Natural killer cell treated with Interleukin-12 subunit alpha and Interleukin-12 subunit beta and Interleukin-15 and Interleukin-18, amount 100 ng/mL, for 72 hours (primary cell): ENCODE measurements around the gene PPP3R2. TPM values are rescaled to one million over a fixed set of nuclear protein-coding genes. Genes with fewer than 3 reads are reported as not detected.
"Not testable (repeated sequence)": the region's sequence is repeated elsewhere in the genome, so short reads cannot be mapped to it uniquely, and the experiment has no call there.

ENCODE experiments used
- ATAC-seq, 2 donors: fragments of 150-1000 bp; cut with Tn5 transposase in 1 of 2; sonication (Bioruptor Pico), chemical (Tn5 transposase) in 1 of 2; 2 replicates each; pipeline ENCODE4 v1.10.0; 2021
- DNase-seq: peaks from one replicate; pipeline ENCODE4 v3.0.0; 2022; ENCODE audit warnings: low spot score
- H3K27ac Mint-ChIP-seq, 2 donors: 1 replicate in 1 of 2; 2 replicates in 1 of 2; pipeline ENCODE4 v1.8.0; 2022; ENCODE audit warnings: mixed read lengths in 2 of 2, mild to moderate bottlenecking in 1 of 2, moderate library complexity in 1 of 2
- H3K27me3 Mint-ChIP-seq, 2 donors: 1 replicate in 1 of 2; 2 replicates in 1 of 2; pipeline ENCODE4 v1.8.0; 2022; ENCODE audit warnings: mixed read lengths in 2 of 2
- H3K36me3 Mint-ChIP-seq: one replicate; pipeline ENCODE4 v1.8.0; 2022; ENCODE audit warnings: mixed read lengths
- H3K4me1 Mint-ChIP-seq, 2 donors: 1 replicate in 1 of 2; 2 replicates in 1 of 2; pipeline ENCODE4 v1.8.0; 2022; ENCODE audit warnings: low read depth in 2 of 2, mixed read lengths in 2 of 2, mild to moderate bottlenecking in 1 of 2
- H3K4me3 Mint-ChIP-seq: one replicate; pipeline ENCODE4 v1.8.0; 2022; ENCODE audit warnings: mixed read lengths
- H3K9me3 Mint-ChIP-seq: 2 replicates; pipeline ENCODE4 v1.8.0; 2022; ENCODE audit warnings: mixed read lengths
- total RNA-seq, 2 donors: library from RNA; stranded (reverse); gene quantifications; one replicate each; pipeline ENCODE4 v1.2.3, GENCODE V29; 2022

PPP3R2 gene
- total RNA-seq, 2 donors from 2014 or later: not detected

DNA sequence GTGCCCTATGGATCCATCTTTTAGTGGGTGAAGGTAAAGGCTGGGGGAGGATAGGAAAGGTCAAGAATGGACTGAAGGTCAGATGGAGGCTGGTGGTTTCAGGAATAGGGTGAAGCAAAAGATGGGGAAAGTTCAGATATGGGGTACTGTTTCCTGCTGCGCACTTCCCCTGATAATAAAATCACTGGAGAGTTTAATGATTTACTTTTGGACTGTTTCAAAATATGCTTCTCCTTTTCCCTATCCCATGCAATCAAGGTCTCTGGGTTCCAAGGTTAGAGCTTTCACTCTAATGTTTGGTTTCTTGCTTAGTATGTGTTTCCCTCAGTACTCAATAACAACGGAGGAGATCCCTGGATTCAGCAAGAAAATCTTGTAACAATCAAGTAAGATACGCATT, 10.8 kb upstream of the PPP3R2 start:
- no peak for DNase-seq
- ATAC-seq: no peak
- Mint-ChIP-seq H3K27me3 (peaks cover 14 to 29% of the 10 kb centered on the region in 2 donors), H3K9me3 (no peaks in the 10 kb centered on the region), H3K27ac (no peak overlapping the region), H3K4me1 (no peaks in the 10 kb centered on the region), H3K4me3 (no peak overlapping the region), H3K36me3 (no peaks in the 10 kb centered on the region)

DNA sequence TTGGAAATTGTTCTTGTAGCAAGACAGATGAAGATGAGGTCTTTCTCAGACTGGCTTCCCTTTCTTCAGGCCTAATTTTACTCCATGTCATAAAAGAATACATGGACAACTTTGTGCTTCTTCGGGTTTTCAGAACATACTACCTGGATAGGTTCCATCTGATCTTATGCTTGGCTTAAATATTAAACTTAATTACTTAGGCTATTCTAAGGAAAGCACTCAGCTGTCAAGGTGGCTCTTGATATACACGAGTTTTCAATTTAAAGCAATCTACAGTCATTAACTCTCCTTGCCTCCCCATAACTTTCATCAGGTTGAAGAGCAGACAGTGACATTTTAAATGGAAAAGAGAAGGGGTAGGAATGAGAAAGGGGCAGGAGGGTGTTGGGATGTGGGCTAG, 9.5 kb upstream of the PPP3R2 start:
- H3K4me3 Mint-ChIP-seq: no peak overlapping the region
- no peaks in the 10 kb centered on the region for H3K9me3 Mint-ChIP-seq
- peaks cover 18 to 37% of the 10 kb centered on the region in 2 donors for H3K27me3 Mint-ChIP-seq
- ATAC-seq (no peak), DNase-seq (no peak)
- no peak overlapping the region for H3K27ac Mint-ChIP-seq
- no peaks in the 10 kb centered on the region for H3K4me1 Mint-ChIP-seq
- H3K36me3 Mint-ChIP-seq: no peaks in the 10 kb centered on the region

DNA sequence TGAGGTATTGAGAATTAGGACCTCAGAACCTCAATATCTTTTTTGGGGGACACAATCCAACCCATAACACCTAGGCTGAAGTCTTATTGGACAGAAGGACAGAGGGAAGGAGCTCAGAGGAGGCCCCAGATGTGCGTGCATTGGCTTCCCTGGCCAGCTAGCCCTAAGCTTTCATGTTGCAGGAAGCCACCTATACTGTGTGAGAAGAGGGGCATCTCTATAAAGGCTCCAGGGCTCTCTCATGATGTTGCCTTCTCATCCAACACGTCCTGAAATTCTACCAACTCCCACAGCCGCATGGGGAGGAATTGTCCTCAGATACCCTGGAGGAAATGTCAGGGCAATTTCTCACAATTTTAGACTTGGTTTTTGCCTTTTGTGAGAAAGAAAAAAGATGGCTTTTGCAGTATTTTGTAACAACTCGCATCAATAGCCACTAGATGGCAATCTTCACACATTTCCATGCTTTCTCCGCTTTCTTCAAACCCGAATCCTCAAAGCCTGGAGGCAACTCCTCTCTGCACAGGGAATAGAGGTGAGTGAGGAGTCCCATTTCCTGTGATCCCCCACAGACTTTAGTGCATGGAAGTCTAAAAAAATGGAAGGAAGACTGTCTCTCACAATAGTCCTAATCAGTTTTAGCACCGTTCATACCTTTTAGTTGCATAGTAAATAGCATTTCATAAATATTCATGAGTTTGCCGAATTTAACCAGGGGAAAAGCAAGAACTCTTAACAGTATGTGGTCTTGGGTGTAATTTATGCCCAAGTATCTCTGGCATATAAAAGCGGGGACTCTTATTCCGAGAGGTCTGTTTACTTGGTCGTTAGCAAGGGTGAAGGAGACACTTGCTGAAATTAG, 7.4 kb upstream of the PPP3R2 start:
- no peaks in the 10 kb centered on the region for H3K4me1 Mint-ChIP-seq
- no peak for ATAC-seq
- H3K27me3 Mint-ChIP-seq: peaks cover 21 to 37% of the 10 kb centered on the region in 2 donors
- no peak for DNase-seq
- H3K9me3 Mint-ChIP-seq: no peaks in the 10 kb centered on the region
- no peaks in the 10 kb centered on the region for H3K36me3 Mint-ChIP-seq
- H3K27ac Mint-ChIP-seq: no peak overlapping the region
- H3K4me3 Mint-ChIP-seq: no peak overlapping the region

DNA sequence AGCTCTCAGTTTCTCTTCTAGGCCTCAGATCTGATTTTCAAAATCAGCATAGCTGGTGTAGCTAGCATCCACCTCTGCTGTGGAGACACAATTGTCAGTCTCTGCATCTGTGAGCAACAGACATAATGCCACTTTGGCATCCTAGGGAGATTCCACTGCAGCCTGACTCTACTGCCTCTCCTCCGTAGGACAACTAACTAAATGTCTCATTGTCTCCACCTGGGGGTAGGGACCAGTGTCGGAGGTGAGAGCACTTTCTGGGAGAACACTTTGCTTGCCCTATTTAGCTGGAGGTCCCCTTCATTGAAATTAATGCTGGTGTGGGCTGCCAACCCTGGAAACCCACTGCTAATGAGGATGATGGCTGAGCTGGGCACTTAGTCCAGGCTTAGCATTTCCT, 1.4 kb downstream of the PPP3R2 start:
- no peaks in the 10 kb centered on the region for H3K4me1 Mint-ChIP-seq
- H3K9me3 Mint-ChIP-seq: no peaks in the 10 kb centered on the region
- no peak overlapping the region for H3K27ac Mint-ChIP-seq
- H3K27me3 Mint-ChIP-seq: peaks cover 0 to 13% of the 10 kb centered on the region in 2 donors
- DNase-seq: no peak
- ATAC-seq: no peak
- no peaks in the 10 kb centered on the region for H3K36me3 Mint-ChIP-seq
- no peak overlapping the region for H3K4me3 Mint-ChIP-seq

DNA sequence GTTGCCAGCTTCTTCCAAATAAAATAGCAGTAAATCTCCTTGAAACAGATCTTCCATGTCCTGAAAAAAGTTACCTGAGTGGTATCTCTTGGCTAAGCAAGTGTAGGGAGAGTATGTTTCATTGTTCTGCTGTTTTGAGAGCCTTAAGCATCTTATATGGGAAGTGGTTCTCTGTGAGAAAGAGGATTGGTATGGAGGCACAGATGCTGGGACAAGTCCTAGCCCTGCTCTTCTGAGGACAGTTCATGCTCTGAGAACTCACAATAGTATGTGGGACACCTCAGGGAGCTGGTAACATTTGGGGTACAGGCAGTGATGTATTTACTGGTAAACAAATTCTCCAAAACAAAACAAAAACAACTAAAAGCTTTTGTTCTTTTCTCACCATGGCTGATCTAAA, 2.0 kb downstream of the PPP3R2 start:
- H3K4me1 Mint-ChIP-seq: no peaks in the 10 kb centered on the region
- ATAC-seq (no peak), DNase-seq (no peak)
- H3K27me3 Mint-ChIP-seq: peaks cover 0 to 12% of the 10 kb centered on the region in 2 donors
- H3K27ac Mint-ChIP-seq: no peak overlapping the region
- H3K9me3 Mint-ChIP-seq: no peaks in the 10 kb centered on the region
- H3K4me3 Mint-ChIP-seq: no peak overlapping the region
- H3K36me3 Mint-ChIP-seq: no peaks in the 10 kb centered on the region

DNA sequence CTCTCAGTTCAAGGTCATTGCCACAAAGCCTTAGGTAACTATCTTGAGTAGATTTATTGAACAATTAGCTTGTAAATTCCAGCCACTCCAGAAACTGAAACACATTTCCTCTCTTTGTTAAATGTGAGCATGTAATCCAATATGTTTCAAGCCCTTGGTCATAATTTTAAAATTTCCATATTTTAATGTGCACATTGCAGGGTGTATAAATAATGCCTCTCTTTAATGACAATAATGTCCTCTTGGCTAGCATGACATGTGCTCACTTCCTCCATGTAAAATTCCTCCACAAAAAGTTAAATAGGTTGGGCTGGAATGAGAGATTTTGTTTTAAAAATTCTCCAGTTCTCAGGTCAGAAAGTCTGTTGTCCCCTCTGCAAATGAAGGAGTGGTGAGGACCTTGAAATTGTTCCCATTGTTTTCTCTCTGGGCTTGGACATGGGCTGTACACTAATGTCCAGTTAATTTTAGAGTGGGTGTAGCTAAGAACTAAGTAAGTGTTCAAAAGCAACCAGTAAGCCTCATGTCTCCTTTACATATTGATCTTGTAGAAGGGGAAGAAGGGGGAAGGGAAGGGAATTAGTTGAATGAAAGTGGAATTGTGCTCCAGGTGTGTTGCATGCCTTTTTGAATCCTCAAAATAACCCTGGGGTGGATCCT, 2.9 kb downstream of the PPP3R2 start:
- no peak for DNase-seq
- Mint-ChIP-seq H3K4me1 (peaks cover 0 to under 1% of the 10 kb centered on the region in 2 donors), H3K36me3 (no peaks in the 10 kb centered on the region), H3K27ac (no peak overlapping the region), H3K9me3 (no peaks in the 10 kb centered on the region), H3K4me3 (no peak overlapping the region), H3K27me3 (peaks cover 0 to 11% of the 10 kb centered on the region in 2 donors)
- ATAC-seq: no peak

DNA sequence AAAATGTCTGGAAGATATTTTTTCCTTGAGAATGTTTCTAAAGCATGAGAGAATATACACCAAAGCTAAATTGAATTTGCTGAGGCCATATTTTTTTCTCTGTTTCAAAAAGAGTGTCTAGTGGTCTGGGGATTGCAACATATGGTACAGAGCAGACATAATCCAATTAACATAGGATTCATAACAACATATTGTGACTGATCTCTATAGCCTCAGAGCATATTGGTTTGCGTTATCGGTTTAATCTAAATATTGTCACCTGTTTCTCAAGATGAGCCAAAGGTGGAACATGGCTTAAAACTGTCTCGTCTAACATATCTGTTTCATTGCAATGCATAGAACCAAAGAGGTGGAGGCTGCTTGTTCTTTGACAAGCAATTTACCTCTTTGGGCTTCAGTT, 3.9 kb downstream of the PPP3R2 start:
- Mint-ChIP-seq H3K4me3 (no peak overlapping the region), H3K4me1 (peaks cover 8 to 10% of the 10 kb centered on the region in 2 donors), H3K27me3 (peaks cover 0 to 14% of the 10 kb centered on the region in 2 donors), H3K36me3 (peaks cover 2% of the 10 kb centered on the region), H3K9me3 (no peaks in the 10 kb centered on the region), H3K27ac (no peak overlapping the region)
- no peak for ATAC-seq
- no peak for DNase-seq

DNA sequence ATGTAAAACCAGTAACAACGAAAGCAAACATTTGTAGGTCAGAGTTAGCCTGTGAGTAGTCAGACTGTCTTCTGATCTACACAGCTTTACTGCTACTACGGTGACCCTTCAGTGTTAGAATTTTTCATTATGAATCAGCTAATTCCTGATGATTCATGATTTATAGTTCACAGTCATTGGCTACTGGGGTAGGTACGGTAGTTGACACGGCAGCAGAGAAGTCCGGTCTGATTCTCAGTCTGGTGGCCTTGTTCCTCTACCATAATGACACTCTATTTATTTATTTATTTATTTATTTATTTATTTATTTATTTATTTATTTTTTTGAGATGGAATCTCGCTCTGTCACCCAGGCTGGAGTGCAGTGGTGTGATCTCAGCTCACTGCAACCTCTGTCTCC, 4.7 kb downstream of the PPP3R2 start:
- not testable (repeated sequence) for H3K4me3 Mint-ChIP-seq, H3K27ac Mint-ChIP-seq, H3K9me3 Mint-ChIP-seq, H3K36me3 Mint-ChIP-seq, DNase-seq
- Mint-ChIP-seq H3K27me3 (peaks cover 0 to 20% of the 10 kb centered on the region in 2 donors), H3K4me1 (peaks cover 16% of the 10 kb centered on the region in 2 donors)
- peak in 1 of 2 donors; percentile 54 for ATAC-seq

DNA sequence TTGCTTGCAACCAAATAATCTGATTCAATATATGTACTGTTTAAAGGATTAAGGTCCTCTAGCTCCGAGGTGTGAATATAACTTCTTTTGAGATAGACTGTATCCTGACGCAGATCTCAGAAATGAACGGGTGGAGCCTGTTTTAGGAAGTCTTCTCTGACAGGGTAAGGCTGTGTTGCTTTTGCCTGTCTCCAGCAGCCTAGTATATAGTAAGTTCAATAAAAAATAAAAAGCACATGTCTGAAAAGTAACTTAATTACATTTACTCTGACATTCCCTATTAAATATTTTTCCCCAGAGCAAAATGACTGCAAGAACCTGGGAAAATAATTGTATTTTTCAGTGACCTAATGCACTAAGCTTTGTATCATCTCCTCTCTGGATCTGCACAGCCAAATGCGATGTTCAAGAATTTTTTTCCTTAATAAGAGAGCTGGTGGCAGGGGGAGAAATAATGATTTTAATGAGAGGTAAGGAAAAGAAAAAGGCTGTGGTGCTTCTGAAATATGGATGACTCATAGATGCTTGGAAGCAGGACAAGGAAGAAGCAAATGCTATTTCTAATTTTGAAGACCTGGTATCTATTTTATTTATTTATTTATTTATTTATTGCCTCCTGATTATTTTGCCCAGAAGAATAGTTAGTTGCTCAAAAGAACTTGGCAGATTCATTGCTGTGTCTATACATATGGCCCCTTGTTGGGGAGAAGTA, 7.3 kb downstream of the PPP3R2 start:
- Mint-ChIP-seq H3K9me3 (no peaks in the 10 kb centered on the region), H3K36me3 (peaks cover 5% of the 10 kb centered on the region), H3K27ac (no peak overlapping the region), H3K4me1 (peaks cover 16% of the 10 kb centered on the region in 2 donors), H3K27me3 (peaks cover 0 to 23% of the 10 kb centered on the region in 2 donors), H3K4me3 (no peak overlapping the region)
- no peak for DNase-seq
- ATAC-seq: no peak

DNA sequence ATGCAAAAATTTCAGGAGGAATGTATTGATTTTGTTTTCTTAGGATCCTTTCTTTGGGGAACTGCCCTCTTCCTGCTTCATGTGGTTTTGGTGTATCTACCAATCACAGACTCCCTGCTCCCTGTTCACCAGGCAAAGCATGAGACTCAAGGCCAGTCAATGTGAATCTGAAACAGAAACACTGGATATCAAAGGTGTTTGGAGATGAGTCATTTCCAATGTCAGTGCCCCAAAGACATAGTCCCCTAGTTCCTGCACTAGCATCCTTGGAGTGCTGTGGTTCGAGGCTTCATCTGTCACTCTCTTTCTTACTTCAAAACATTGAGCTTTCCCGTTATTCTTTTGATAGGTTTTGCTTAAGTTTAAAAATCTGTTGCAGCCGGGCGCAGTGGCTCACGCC, 8.1 kb downstream of the PPP3R2 start:
- Mint-ChIP-seq H3K27me3 (peaks cover 0 to 19% of the 10 kb centered on the region in 2 donors), H3K27ac (peak overlapping the region in 1 of 2 donors; percentile 0), H3K36me3 (peaks cover 5% of the 10 kb centered on the region), H3K9me3 (no peaks in the 10 kb centered on the region), H3K4me3 (peak overlapping the region; percentile 13), H3K4me1 (peaks cover 16% of the 10 kb centered on the region in 2 donors)
- no peak for DNase-seq
- ATAC-seq: peak; percentile 92 to 95

DNA sequence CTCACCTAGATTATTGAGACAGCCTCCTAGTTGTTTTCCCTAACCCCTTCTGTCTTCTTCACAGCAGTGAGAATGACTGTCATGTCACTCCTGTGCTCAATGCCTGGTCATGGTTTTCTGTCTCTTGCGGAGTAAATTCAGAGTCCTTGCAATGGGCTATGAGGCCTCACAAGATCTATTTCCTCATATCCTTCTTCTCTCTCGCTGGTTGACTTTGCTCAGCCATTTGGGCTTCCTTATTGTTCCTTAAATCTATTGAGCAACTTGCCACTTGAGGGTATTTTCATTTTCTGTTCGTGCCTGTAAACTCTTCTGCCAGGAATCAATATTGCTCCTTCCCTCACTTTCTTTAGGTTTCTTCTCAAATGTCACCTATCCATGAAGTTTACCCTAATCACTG, 9.0 kb downstream of the PPP3R2 start:
- no peak overlapping the region for H3K4me3 Mint-ChIP-seq
- peaks cover 5% of the 10 kb centered on the region for H3K36me3 Mint-ChIP-seq
- peaks cover 0 to 19% of the 10 kb centered on the region in 2 donors for H3K27me3 Mint-ChIP-seq
- DNase-seq: no peak
- no peak for ATAC-seq
- H3K27ac Mint-ChIP-seq: no peak overlapping the region
- H3K4me1 Mint-ChIP-seq: peaks cover 16% of the 10 kb centered on the region in 2 donors
- H3K9me3 Mint-ChIP-seq: no peaks in the 10 kb centered on the region

DNA sequence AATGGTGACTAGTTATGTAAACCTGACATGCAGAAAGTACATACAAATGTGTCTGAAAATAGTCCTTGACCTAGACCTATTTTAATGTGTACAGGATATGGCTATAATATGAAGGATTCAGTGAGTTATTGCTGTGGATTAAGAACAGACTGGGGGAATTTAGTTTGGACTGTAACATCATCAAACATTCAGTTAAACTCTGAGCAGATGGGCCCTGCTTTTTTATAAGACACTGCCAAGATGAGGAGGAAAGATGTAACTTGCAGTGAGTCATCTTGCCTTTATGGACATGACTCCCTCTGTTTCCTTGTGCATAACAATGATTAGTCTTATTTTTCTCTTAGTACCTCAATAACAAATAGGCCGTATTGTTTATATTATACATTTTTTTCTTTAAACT, 12.2 kb downstream of the PPP3R2 start:
- H3K4me3 Mint-ChIP-seq: no peak overlapping the region
- H3K36me3 Mint-ChIP-seq: peaks cover 5% of the 10 kb centered on the region
- peaks cover 16% of the 10 kb centered on the region in 2 donors for H3K4me1 Mint-ChIP-seq
- ATAC-seq (no peak), DNase-seq (no peak)
- H3K9me3 Mint-ChIP-seq: no peaks in the 10 kb centered on the region
- peaks cover 0 to 16% of the 10 kb centered on the region in 2 donors for H3K27me3 Mint-ChIP-seq
- no peak overlapping the region for H3K27ac Mint-ChIP-seq

DNA sequence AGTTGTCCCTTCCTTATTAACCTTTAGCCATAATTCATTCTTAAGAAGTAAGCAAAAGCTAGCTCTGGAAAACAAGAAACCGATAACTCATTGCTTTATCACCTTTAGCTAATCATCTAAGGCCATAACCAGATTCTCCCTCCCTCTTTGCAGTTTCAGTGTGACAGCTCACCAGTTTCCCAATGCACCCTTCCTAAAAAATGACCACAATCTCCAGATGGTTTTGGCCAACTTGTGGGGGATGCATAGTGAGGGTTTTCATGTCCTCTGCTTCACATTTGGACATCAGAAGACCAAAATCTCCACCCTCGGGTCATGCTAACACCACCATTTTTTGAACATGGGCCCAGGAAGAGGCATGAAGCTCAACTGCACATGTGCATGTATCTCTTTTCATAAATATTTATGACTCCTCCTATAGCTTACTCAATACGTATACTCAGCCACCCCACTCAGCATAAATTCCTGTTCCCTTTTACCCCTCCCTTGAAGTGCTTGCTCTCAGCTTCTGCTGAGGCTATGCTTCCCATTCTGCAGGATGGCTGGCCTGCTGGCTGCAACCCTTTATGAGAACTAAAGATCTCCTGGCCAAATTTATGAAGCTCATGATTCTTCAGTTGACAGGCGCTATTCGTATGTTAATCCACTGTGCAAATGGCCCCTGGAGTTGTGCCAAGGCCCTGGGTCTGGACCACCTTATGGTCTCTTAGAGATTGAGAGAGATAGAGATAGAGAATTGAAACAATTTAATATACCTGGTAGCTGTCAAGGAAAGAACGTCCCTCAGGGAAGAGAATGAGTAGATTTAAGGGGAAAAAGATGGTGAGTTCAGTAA, 14.8 kb downstream of the PPP3R2 start:
- Mint-ChIP-seq H3K4me3 (no peak overlapping the region), H3K36me3 (no peaks in the 10 kb centered on the region), H3K4me1 (no peaks in the 10 kb centered on the region), H3K27ac (no peak overlapping the region), H3K27me3 (peaks cover 0 to 2% of the 10 kb centered on the region in 2 donors), H3K9me3 (no peaks in the 10 kb centered on the region)
- DNase-seq: no peak
- no peak for ATAC-seq
